ENCODE measurements around the gene NSUN2.

DNA sequence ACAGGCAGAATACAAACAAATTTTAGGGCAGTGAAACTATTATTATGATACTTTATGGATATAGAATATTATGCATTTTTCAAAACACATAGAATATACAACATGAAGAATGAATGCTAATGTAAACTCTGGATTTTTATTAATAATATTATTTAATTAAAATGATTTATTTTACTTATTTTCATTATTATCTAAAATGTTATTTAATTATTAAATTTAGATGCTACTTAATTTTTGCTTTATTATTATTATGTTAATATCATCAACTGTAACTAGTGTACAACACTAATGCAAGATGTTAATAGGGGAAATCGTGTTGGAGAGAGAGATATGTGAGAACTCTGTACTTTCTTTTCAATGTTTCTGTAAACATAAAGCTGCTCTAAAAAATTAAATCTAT, 41.1 kb upstream of the NSUN2 start:
- TF ChIP-seq POLR2A (IDR thresholded peaks at IDR 0.05), result no peak
- TF ChIP-seq, protein P1, sequence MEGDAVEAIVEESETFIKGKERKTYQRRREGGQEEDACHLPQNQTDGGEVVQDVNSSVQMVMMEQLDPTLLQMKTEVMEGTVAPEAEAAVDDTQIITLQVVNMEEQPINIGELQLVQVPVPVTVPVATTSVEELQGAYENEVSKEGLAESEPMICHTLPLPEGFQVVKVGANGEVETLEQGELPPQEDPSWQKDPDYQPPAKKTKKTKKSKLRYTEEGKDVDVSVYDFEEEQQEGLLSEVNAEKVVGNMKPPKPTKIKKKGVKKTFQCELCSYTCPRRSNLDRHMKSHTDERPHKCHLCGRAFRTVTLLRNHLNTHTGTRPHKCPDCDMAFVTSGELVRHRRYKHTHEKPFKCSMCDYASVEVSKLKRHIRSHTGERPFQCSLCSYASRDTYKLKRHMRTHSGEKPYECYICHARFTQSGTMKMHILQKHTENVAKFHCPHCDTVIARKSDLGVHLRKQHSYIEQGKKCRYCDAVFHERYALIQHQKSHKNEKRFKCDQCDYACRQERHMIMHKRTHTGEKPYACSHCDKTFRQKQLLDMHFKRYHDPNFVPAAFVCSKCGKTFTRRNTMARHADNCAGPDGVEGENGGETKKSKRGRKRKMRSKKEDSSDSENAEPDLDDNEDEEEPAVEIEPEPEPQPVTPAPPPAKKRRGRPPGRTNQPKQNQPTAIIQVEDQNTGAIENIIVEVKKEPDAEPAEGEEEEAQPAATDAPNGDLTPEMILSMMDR (IDR thresholded peaks at IDR 0.05), result no peak

Measured in thyroid gland (tissue), 4 donors.